HUES64 (cell line): ENCODE data around the gene PTH2.
"Not testable (repeated sequence)": the region's sequence is repeated elsewhere in the genome, so short reads cannot be mapped to it uniquely, and the experiment has no call there.

ENCODE experiments used
- H3K27ac ChIP-seq: 2 replicates; pipeline ENCODE4 v1.7.0; 2013; ENCODE audit warnings: low read depth, low read length, inconsistent platforms
- H3K27me3 ChIP-seq: 2 replicates; pipeline ENCODE4 v1.6.1; 2013; ENCODE audit warnings: mild to moderate bottlenecking, low read length; ENCODE audit not compliant: insufficient read depth
- H3K36me3 ChIP-seq: 2 replicates; pipeline ENCODE4 v1.6.1; 2013; ENCODE audit warnings: mild to moderate bottlenecking, low read length; ENCODE audit not compliant: insufficient read depth
- H3K4me1 ChIP-seq: 2 replicates; pipeline ENCODE4 v1.6.1; 2013; ENCODE audit warnings: mild to moderate bottlenecking, low read length, moderate library complexity; ENCODE audit not compliant: insufficient read depth
- H3K4me3 ChIP-seq: 2 replicates; pipeline ENCODE4 v1.5.1; 2013; ENCODE audit warnings: mild to moderate bottlenecking, low read length, moderate library complexity
- H3K9ac ChIP-seq: 2 replicates; pipeline ENCODE4 v1.6.1; 2013; ENCODE audit warnings: mild to moderate bottlenecking, low read depth, low read length
- H3K9me3 ChIP-seq: 2 replicates; pipeline ENCODE4 v1.6.1; 2013; ENCODE audit warnings: low read depth, low read length; ENCODE audit not compliant: insufficient read depth
- WGBS: fragments of 150-250, 120-280 bp; methylation state at CpG from one replicate; pipeline ENCODE4 v1.1.7; 2013; ENCODE audit warnings: missing lambda C conversion rate; 5-methylcytosine and 5-hydroxymethylcytosine counted together

The PTH2 gene

DNA sequence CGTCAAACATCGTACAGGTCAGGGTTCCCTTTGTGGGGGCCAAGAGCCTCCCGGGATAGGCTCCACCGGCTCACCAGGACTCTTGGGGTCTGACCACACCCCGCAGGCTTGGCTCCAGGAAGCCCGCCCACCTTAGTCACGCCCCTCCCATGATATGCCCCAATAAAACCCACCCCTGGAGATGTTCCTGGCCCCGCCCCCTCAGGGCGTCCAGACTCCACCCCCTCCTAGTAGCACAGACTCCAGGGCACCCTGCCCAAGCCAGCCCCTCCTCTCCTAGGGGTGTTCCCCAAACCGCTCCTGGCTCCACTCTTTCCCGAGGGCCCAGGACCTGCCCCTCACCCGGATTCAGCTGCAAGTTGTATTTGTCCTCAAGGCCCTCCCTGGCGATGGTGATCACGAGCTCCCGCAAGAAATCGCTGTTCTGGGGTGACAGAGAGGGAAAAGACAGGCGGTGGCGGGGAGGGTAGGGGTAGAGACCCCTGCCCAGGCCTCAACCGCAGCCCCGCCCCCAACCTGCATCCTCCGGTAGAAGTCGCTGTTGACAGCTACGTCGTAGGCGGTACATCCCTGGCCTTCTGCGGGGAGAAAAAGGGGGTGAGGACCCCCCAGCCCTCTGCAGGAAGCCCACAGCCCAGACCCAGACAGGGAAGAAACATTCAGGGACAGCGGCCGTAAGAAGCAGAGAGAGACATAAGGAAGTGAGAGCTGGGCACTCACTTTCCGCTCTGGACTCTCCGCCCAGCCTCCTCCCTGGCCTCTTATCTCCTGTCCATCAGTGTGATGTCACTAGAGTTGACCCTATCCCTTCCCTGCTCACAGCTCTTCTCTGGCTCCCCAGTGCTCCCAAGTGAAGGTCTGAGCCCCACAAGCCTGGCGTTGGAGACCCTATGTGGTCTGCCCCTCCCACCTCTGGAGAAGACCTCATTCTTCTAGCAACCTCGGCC, 24.5 kb upstream of the PTH2 start:
- Histone ChIP-seq H3K36me3 (peaks cover 34% of the 10 kb centered on the region), H3K4me3 (no peak overlapping the region), H3K9me3 (no peaks in the 10 kb centered on the region), H3K4me1 (peaks cover 7% of the 10 kb centered on the region; the same call in 1 of the 2 replicates), H3K27ac (no peak overlapping the region), H3K9ac (no peak overlapping the region), H3K27me3 (no peaks in the 10 kb centered on the region)
- WGBS = 89% methylated on average over 32 of the region's 32 CpGs

DNA sequence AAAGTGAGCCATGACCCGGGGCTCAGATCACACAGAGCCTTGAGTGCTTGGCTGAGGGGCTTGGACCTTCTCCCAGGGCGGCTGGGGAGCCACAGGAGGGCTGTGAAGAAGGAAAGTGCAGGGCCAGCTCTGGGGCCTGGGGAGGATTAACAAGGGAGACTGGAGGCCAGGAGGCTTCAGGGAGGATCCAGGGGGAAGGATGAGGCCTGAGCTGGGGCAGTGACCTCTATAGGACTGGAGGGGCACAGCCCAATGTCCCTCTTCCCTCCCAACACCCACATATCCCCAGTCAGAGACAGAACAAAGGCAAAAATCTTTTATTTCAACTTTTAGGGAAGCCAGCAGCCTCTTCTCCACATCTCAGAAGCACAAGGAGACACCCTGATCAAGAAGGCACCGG, 22.8 kb upstream of the PTH2 start:
- peaks cover 34% of the 10 kb centered on the region for H3K36me3 ChIP-seq
- 75% methylated on average over 3 of the region's 3 CpGs for WGBS
- no peak overlapping the region for H3K27ac ChIP-seq

DNA sequence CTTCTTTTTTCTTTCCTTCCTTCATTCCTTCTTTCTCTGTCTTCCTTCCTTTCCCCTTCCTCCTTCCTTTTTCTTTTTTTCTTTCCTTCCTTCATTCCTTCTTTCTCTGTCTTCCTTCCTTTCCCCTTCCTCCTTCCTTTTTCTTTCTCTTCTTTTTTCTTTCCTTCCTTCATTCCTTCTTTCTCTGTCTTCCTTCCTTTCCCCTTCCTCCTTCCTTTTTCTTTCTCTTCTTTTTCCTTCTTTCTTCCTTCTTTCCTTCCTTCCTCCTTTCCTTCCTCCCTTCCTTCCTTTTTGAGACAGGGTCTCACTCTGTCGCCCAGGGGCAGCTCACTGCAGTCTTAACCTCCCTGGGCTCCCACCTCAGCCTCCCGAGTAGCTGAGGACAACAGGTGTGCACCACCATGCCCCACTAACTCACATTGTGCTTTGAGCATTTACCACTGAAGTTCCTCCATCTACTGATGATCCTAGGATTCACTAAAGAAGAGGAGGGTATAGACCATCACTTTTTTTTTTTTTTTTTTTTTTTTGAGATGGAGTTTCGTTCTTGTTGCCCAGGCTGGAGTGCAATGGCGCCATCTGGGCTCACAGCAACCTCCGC, 21.0 kb upstream of the PTH2 start:
- H3K9me3 ChIP-seq, H3K4me1 ChIP-seq, H3K4me3 ChIP-seq, H3K27ac ChIP-seq, H3K9ac ChIP-seq: not testable (repeated sequence)
- peaks cover 32% of the 10 kb centered on the region for H3K27me3 ChIP-seq
- 79% methylated on average over 5 of the region's 5 CpGs for WGBS
- H3K36me3 ChIP-seq = peaks cover 22% of the 10 kb centered on the region

More for the DNA sequence above, 22.8 kb upstream of the PTH2 start:
- no peak overlapping the region for H3K4me3 ChIP-seq
- H3K27me3 ChIP-seq = peaks cover 14% of the 10 kb centered on the region
- no peak overlapping the region for H3K9ac ChIP-seq
- H3K9me3 ChIP-seq = no peaks in the 10 kb centered on the region
- H3K4me1 ChIP-seq = peaks cover 7% of the 10 kb centered on the region; the same call in 1 of the 2 replicates

DNA sequence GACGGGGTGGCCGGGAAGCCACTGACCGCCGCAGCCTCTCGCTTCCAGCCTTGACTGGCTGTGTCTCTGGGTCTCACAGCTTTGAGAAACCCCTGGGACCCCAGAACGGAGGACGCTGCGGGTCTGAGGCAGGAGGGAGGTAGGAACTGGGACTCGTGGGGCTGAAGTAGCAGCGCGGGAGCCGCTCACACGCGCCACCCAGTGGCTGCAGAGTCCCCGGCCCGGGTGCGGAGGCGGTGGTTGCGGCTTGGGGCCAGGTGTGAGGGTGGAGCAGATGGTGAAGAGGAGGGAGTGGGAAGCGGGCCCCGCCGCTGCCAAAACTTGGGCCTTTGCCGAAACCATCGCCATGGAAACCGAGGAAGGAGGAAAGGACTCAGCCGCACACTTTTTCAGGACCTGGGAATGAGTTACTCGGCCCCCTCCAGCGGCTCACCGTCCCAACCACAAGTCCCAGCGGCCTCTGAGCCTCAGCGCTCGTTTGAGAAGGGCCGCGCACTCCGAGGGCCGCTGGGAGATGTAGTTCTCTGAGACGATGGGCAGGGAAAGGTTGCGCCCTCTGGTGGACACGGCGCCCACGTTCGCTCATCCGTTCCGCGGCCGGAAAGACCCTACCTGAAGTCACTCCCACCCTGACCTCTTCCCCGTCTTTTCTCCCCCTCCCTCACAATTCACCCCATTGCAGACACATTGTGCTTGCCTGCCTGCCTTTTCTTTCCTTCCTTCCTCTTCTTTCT, 20.3 kb upstream of the PTH2 start:
- H3K27ac ChIP-seq = peak overlapping the region; percentile 89
- H3K27me3 ChIP-seq = peaks cover 39% of the 10 kb centered on the region
- peak overlapping the region; percentile 81 for H3K4me3 ChIP-seq
- H3K4me1 ChIP-seq = 0 out of 2 replicates have a peak, but pooled peaks cover 3% of the 10 kb centered on the region
- H3K9me3 ChIP-seq = no peaks in the 10 kb centered on the region
- peaks cover 15% of the 10 kb centered on the region for H3K36me3 ChIP-seq
- H3K9ac ChIP-seq = peak overlapping the region; percentile 67
- WGBS = under 1% methylated on average over 46 of the region's 47 CpGs

DNA sequence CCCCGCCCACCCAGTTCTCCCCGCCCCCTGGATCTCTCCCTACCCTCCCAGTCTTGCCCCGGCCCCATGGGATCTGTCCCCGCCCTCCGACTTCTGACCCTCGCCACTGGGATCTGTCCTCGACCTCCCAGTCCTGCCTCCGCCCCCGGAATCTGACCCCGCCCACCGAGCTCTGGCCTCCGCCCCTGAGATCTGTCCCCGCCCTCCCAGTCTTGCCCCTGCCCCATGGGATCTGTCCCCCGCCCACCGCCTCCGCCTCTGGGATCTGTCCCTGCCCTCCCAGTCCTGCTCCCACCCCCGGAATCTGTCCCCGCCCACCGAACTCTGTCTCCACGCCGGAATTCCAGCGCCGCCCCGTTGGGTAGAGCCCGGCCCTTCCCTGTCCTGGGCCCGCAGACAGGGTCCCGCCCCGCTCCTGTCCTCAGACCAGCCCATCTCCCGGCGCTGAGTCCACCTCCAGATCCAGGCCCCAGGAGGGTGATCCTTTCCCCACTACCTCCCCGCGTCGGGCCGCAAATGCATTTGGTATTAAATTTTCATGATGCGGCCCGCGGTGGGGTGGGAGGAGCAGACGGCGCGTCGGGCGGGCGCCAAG, 19.6 kb upstream of the PTH2 start:
- Histone ChIP-seq H3K4me3 (peak overlapping the region; percentile 81), H3K9me3 (no peaks in the 10 kb centered on the region), H3K9ac (peak overlapping the region; percentile 67), H3K4me1 (no peaks in the 10 kb centered on the region), H3K27me3 (peaks cover 46% of the 10 kb centered on the region), H3K27ac (peak overlapping the region; percentile 89), H3K36me3 (peaks cover 11% of the 10 kb centered on the region)
- WGBS = under 1% methylated on average over 43 of the region's 43 CpGs

DNA sequence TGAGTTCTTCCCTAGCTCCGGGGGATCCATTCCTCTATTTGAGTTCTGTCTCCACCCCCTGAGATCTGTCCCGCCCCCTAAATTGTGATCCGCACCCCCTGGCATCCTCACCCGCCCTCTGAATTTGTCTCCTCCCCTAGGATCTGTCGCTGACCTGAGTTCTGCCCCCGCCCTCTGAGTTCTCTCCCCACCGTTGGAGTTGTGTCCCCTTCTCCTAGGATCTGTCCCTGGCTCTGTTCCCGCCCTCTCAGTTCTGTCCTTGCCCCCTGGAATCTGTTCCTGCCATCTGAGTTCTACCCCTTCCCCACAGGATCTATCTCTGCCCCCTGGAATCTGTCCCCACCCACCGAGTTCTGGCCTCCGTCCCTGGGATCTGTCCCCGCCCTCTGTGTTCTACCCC, 19.1 kb upstream of the PTH2 start:
- Histone ChIP-seq H3K9ac (no peak overlapping the region), H3K4me1 (no peaks in the 10 kb centered on the region)

DNA sequence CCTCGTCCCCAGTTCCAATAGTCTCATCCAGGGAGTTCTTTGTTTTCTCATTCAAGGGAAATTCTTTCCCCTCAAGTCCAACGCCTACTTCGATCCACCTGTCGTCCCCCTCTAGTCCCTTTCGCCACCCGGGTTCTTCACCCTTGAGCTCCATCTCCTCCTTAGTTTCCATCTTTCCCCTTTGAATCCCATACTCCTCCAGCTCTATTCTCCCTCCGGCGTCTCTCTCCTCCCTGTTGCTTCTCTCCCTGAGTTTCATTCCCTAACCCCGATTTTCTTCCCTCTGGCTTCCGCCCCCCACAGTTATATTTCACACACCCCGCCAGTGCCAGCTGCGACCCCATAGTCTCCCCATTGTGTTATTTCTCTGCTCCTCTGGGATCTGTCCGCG, 18.7 kb upstream of the PTH2 start:
- Histone ChIP-seq H3K27ac (no peak overlapping the region), H3K27me3 (peaks cover 55% of the 10 kb centered on the region), H3K4me3 (peak overlapping the region; percentile 48), H3K9ac (no peak overlapping the region), H3K9me3 (no peaks in the 10 kb centered on the region), H3K4me1 (no peaks in the 10 kb centered on the region), H3K36me3 (peaks cover 5% of the 10 kb centered on the region)
- 16% methylated on average over 14 of the region's 14 CpGs for WGBS

More for the DNA sequence above, 19.1 kb upstream of the PTH2 start:
- peak overlapping the region; percentile 48 for H3K4me3 ChIP-seq
- peaks cover 51% of the 10 kb centered on the region for H3K27me3 ChIP-seq
- 6% methylated on average over 11 of the region's 11 CpGs for WGBS
- peaks cover 9% of the 10 kb centered on the region for H3K36me3 ChIP-seq
- H3K27ac ChIP-seq = no peak overlapping the region
- no peaks in the 10 kb centered on the region for H3K9me3 ChIP-seq

DNA sequence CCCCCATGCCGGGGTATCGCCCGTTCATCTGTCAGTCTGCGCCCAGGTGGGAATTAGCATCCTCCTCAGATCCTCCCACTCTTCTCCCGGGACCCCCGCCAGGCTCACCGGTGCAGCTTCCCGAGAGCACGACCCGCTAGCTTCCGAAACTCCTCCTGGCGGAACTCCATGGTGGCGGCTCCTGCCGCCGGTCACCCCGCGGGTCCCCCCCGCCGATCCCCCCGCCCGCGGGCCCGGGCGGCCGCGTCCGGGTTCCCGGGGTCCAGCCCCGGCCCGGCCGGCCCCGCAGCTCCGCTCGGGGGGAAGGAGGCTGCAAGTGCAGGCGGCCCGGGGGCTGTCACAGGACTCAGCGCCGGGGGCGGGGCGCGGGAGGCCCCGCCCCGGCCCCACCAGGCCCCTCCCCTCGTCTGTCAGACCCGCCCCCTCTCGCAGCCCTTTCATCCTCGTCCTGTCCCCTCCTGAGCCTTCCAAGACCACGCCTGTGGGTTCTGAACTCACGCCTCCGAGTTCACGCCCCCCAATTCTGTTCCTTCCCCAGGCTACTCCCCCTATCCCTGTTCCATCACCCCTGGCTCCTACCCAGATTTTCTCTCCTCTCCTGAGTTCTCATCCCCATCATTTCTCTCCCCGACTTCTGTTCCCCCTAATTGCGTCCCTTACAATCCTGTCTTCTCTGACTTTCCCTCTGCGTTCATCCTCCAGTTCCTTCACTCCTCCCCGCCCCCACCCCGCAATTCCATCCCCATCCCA, 18.1 kb upstream of the PTH2 start, which contains the start of gene SLC17A7:
Gene SLC17A7 (minus strand): TSS at position 318 of the 750 bp plus-strand sequence. CDS start 148 bp downstream, at position 170.
- WGBS = 1% methylated on average over 56 of the region's 56 CpGs
- H3K4me3 ChIP-seq = peak within 1 kb of the TSS; percentile 48
- H3K9ac ChIP-seq = no peak within 1 kb of the TSS
- peaks cover 61% of the 10 kb centered on the region for H3K27me3 ChIP-seq
- H3K9me3 ChIP-seq = no peaks in the 10 kb centered on the region
- no peaks in the 10 kb centered on the region for H3K36me3 ChIP-seq
- no peaks in the 10 kb centered on the region for H3K4me1 ChIP-seq
- H3K27ac ChIP-seq = no peak within 1 kb of the TSS

DNA sequence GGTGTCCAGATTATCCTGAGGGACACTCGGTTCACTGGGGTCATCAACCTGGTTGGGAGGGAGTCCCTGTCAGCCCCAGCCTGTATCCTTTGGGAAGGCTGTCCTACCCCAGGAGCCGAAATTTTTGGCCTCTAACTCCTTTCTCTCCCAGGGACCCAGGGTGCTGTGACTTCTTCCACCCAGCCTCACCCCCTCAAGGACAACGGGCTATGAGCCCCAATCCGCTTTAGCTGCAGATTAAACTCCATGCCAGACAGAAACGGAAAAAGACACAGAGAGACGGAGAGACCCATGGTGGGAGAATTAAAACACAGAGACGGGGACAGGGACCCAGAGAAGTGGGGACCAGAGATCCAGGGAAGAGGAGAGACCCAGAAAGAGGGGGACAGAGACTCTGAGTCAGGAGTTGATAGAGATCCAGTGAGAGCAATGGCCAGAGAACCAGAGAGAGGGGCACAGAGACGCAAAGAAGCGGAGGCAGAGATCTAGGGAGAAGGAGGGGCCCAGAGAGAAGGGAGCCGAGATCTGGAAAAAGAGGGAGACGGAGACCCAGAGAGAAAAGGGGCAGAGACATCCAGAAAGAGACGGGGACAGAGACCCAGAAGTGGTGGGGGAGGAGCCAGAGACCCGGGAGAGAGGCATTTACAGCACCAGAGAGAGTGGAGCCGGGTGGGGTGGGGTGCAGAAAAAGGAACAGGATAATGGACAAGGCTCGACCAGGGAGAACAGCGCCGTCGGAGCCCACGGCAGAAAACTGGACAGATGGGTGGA, 17.4 kb upstream of the PTH2 start:
- WGBS = 36% methylated on average over 19 of the region's 19 CpGs
- H3K27me3 ChIP-seq = peaks cover 65% of the 10 kb centered on the region
- no peaks in the 10 kb centered on the region for H3K36me3 ChIP-seq
- no peak overlapping the region for H3K27ac ChIP-seq
- H3K9me3 ChIP-seq = no peaks in the 10 kb centered on the region
- H3K4me1 ChIP-seq = no peaks in the 10 kb centered on the region
- H3K9ac ChIP-seq = no peak overlapping the region
- peak overlapping the region; percentile 48 for H3K4me3 ChIP-seq

DNA sequence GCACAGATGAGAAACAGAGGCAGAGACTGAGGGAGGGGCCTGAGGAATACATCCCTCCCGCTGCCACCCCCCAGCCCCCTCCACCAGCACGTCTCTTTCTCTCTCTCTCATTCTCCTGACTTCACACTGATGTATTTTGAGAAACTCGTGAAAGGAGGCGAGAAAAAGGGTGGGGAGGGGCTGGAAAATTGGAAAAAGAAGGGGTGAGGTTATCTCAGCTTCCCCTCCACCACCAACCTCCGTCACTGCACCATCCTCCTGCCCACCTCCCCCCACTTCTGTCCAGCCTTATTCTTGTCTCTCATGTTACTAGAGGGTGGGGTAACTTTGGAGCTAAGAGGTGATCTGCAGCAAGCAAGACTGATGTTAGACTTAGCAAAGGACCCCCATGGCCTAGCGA, 16.6 kb upstream of the PTH2 start:
- 78% methylated on average over 1 of the region's 6 CpGs for WGBS
- Histone ChIP-seq H3K27me3 (peaks cover 65% of the 10 kb centered on the region), H3K9me3 (no peaks in the 10 kb centered on the region), H3K4me1 (no peaks in the 10 kb centered on the region), H3K36me3 (no peaks in the 10 kb centered on the region), H3K9ac (no peak overlapping the region), H3K4me3 (no peak overlapping the region), H3K27ac (no peak overlapping the region)
